Activated CD8-positive, alpha-beta T cell treated with anti-CD3 and anti-CD28 coated beads for 36 hours (primary cell): ENCODE results near the gene CNP. TPM values are rescaled to one million over a fixed set of nuclear protein-coding genes. Genes with fewer than 3 reads are reported as not detected.

Experiments used
- ATAC-seq: fragments of 200-7000 bp; cut with Tn5 transposase; one replicate; pipeline ENCODE4 v1.10.0; 2021; ENCODE audit warnings: mild to moderate bottlenecking, moderate library complexity
- CTCF ChIA-PET: fragments of 350-600 bp; sonication (Branson Sonifier 250); formaldehyde crosslinking; loops from one replicate; lab custom pipeline; 2021; ENCODE audit warnings: antibody characterized with exemption; lab: Charles Lee
- POLR2A ChIA-PET: fragments of 350-600 bp; sonication (Branson Sonifier 250); formaldehyde crosslinking; loops from one replicate; lab custom pipeline; 2021; ENCODE audit warnings: antibody characterized with exemption; lab: Charles Lee
- DNase-seq: peaks from one replicate; pipeline ENCODE4 v3.0.0-alpha.2; 2020
- H3K27ac Mint-ChIP-seq: one replicate; pipeline ENCODE4 v1.8.0; 2021; ENCODE audit warnings: mild to moderate bottlenecking, mixed read lengths
- H3K27me3 Mint-ChIP-seq: one replicate; pipeline ENCODE4 v1.8.0; 2021; ENCODE audit warnings: mixed read lengths
- H3K36me3 Mint-ChIP-seq: one replicate; pipeline ENCODE4 v1.8.0; 2021; ENCODE audit warnings: low read depth, mixed read lengths
- H3K4me1 Mint-ChIP-seq: one replicate; pipeline ENCODE4 v1.8.0; 2021; ENCODE audit warnings: low read depth, mixed read lengths
- H3K4me3 Mint-ChIP-seq: one replicate; pipeline ENCODE4 v1.8.0; 2021; ENCODE audit warnings: mild to moderate bottlenecking, moderate library complexity, mixed read lengths
- H3K9me3 Mint-ChIP-seq: one replicate; pipeline ENCODE4 v1.8.0; 2021; ENCODE audit warnings: mixed read lengths
- CTCF ChIP-seq: fragments of 200-600 bp; IDR thresholded peaks from one replicate; pipeline ENCODE4 v1.8.0; 2022; ENCODE audit warnings: antibody characterized with exemption, mild to moderate bottlenecking
- intact Hi-C: fragments of 100-400 bp; cut with micrococcal nuclease; formaldehyde crosslinking; loops from one replicate; pipeline ENCODE4 v1.10.0; 2022
- total RNA-seq, 2 experiments: library from RNA; stranded (reverse); gene quantifications; one replicate each; pipeline ENCODE4 v1.2.3, GENCODE V29; 2021

CNP gene
- total RNA-seq, result 10 to 100 TPM; 50.1 to 54.5 TPM

- Mint-ChIP-seq H3K4me3 (peak within 1 kb of the TSS; percentile 82), H3K9me3 (no peaks in the 10 kb centered on the region), H3K27ac (peak within 1 kb of the TSS; percentile 88), H3K27me3 (no peaks in the 10 kb centered on the region), H3K4me1 (peaks cover 38% of the 10 kb centered on the region), H3K36me3 (peaks cover 14% of the 10 kb centered on the region)
- DNase-seq (peak; percentile 92), ATAC-seq (peak; percentile 82)
- ChIA-PET POLR2A (interaction anchor here (0.7 to 6.0 kb wide), 17 partner anchors 10 to 276 kb away, joined by 3 to 41 read pairs (median 4); partner anchors contain the start of genes DNAJC7, KAT2A and ODAD4), CTCF (interaction anchor here (1.0 to 3.7 kb wide), 11 partner anchors 10 to 561 kb away, joined by 3 to 13 read pairs (median 4); partner anchors contain the start of genes DHX58 and DNAJC7)
- TF ChIP-seq CTCF, result no peak
- intact Hi-C loops, result no loop called here
Observed at GRCh38 chr17:41966463-41967140, at the start of gene CNP. Gene CNP (plus strand): TSS chr17:41966795. CDS start chr17:41966885, 90 bp downstream.

- no peak for TF ChIP-seq CTCF
- H3K9me3 Mint-ChIP-seq, result no peaks in the 10 kb centered on the region
- peaks cover 34% of the 10 kb centered on the region for H3K4me1 Mint-ChIP-seq
- peak overlapping the region; percentile 95 for H3K4me3 Mint-ChIP-seq
- POLR2A ChIA-PET, result interaction anchor here (1.0 to 3.7 kb wide), 6 partner anchors 10 to 69 kb away, joined by 4 to 40 read pairs (median 6); partner anchors contain the start of gene ODAD4
- intact Hi-C loops, result no loop called here
- ATAC-seq (no peak), DNase-seq (no peak)
- peaks cover 10% of the 10 kb centered on the region for H3K36me3 Mint-ChIP-seq
- CTCF ChIA-PET, result interaction anchor here (1.1 to 2.6 kb wide), 4 partner anchors 13 to 101 kb away, joined by 3 to 13 read pairs (median 8); partner anchors contain the start of genes DNAJC7, KLHL11 and ODAD4
- H3K27me3 Mint-ChIP-seq, result no peaks in the 10 kb centered on the region
- H3K27ac Mint-ChIP-seq, result peak overlapping the region; percentile 93
Observed at GRCh38 chr17:41917192-41917591, 49.4 kb upstream of the CNP start.

DNA sequence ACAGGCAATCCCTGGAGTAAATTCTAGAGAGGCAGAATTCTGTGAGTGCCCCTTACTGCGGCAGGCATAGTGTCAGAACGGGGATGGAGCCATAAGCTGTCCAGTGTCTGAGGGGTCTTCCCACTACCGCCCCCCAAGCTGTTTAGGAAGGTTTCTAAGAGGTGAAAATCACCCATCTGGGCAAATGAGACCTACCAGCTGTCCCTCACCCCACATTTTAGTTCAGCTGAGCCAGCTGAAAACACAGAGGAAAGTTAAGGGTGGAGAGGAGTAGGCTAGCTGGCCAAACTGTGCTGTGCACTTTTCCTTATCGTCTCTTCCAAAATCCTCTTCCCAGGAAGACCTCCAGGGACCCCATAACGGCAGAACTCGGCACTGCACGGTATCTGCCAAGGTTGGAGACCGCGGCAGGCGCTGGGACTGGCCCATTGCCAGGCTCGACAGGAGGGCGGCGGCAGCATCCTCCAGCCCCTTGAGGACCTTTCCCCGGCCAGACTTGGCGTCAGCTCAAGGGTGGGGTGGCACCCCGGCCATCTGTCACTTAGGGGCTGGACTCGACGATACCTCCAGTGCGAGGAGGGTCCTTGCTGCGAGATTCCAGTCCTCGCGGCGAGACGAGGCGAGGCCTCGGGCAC is 48.8 kb upstream of the CNP start:
- DNase-seq, result peak; percentile 59
- Mint-ChIP-seq H3K4me1 (peaks cover 34% of the 10 kb centered on the region), H3K36me3 (peaks cover 4% of the 10 kb centered on the region), H3K27ac (peak overlapping the region; percentile 93), H3K4me3 (peak overlapping the region; percentile 95), H3K9me3 (no peaks in the 10 kb centered on the region), H3K27me3 (no peaks in the 10 kb centered on the region)
- ATAC-seq, result no peak
- TF ChIP-seq CTCF, result no peak
- intact Hi-C loops, result no loop called here
- POLR2A ChIA-PET, result interaction anchor here (0.7 to 3.7 kb wide), 12 partner anchors 11 to 1047 kb away, joined by 3 to 40 read pairs (median 5); partner anchors contain the start of genes EIF1 and ODAD4
- CTCF ChIA-PET, result interaction anchor here (1.1 to 2.6 kb wide), 7 partner anchors 10 to 117 kb away, joined by 3 to 13 read pairs (median 3); partner anchors contain the start of genes DNAJC7, KLHL11 and ODAD4

GRCh38 chr17:41918314-41919164 is 48.1 kb upstream of the CNP start, which contains the start of gene ACLY:
Gene ACLY (minus strand): TSS chr17:41918951. CDS start chr17:41913873, 5,078 bp downstream.
- peak within 1 kb of the TSS; percentile 93 for H3K27ac Mint-ChIP-seq
- ChIA-PET CTCF (interaction anchor here (0.9 to 2.6 kb wide), 8 partner anchors 9 to 117 kb away, joined by 3 to 13 read pairs (median 3); partner anchors contain the start of genes DNAJC7, KLHL11 and ODAD4), POLR2A (interaction anchor here (0.7 to 3.7 kb wide), 15 partner anchors 10 to 1046 kb away, joined by 3 to 40 read pairs (median 5); partner anchors contain the start of genes EIF1 and ODAD4)
- H3K36me3 Mint-ChIP-seq, result peaks cover 4% of the 10 kb centered on the region
- TF ChIP-seq CTCF, result no peak
- peak; percentile 97 for DNase-seq
- no peaks in the 10 kb centered on the region for H3K9me3 Mint-ChIP-seq
- peaks cover 34% of the 10 kb centered on the region for H3K4me1 Mint-ChIP-seq
- peak within 1 kb of the TSS; percentile 95 for H3K4me3 Mint-ChIP-seq
- H3K27me3 Mint-ChIP-seq, result no peaks in the 10 kb centered on the region
- intact Hi-C loops, result no loop called here
- peak; percentile 99 for ATAC-seq
